Coronary artery (tissue), 2 donors: ENCODE data around the gene PPBP.

ENCODE experiments used
- DNase-seq: peaks from one replicate; pipeline ENCODE4 v3.0.0-alpha.2; 2017; ENCODE audit warnings: low spot score
- H3K27ac ChIP-seq, 2 donors: fragments of 200-600 bp; sonication (generic); one replicate each; pipeline ENCODE4 v1.5.1; 2016 to 2019
- H3K4me3 ChIP-seq: fragments of 200-600 bp; sonication (generic); 2 replicates; pipeline ENCODE4 v1.5.1; 2016; ENCODE audit warnings: mild to moderate bottlenecking, moderate library complexity
- TF ChIP-seq, protein P1 (sequence below): fragments of 200-600 bp; sonication (generic); IDR thresholded peaks from one replicate; pipeline ENCODE4 v1.5.1; 2019; ENCODE audit warnings: antibody characterized with exemption

PPBP gene

GRCh38 chr4:74023709-74024108, 35.7 kb upstream of the PPBP start:
- H3K27ac ChIP-seq, result no peak overlapping the region
- TF ChIP-seq, protein P1, sequence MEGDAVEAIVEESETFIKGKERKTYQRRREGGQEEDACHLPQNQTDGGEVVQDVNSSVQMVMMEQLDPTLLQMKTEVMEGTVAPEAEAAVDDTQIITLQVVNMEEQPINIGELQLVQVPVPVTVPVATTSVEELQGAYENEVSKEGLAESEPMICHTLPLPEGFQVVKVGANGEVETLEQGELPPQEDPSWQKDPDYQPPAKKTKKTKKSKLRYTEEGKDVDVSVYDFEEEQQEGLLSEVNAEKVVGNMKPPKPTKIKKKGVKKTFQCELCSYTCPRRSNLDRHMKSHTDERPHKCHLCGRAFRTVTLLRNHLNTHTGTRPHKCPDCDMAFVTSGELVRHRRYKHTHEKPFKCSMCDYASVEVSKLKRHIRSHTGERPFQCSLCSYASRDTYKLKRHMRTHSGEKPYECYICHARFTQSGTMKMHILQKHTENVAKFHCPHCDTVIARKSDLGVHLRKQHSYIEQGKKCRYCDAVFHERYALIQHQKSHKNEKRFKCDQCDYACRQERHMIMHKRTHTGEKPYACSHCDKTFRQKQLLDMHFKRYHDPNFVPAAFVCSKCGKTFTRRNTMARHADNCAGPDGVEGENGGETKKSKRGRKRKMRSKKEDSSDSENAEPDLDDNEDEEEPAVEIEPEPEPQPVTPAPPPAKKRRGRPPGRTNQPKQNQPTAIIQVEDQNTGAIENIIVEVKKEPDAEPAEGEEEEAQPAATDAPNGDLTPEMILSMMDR, result no peak
- H3K4me3 ChIP-seq, result no peak overlapping the region
- DNase-seq, result no peak

DNA sequence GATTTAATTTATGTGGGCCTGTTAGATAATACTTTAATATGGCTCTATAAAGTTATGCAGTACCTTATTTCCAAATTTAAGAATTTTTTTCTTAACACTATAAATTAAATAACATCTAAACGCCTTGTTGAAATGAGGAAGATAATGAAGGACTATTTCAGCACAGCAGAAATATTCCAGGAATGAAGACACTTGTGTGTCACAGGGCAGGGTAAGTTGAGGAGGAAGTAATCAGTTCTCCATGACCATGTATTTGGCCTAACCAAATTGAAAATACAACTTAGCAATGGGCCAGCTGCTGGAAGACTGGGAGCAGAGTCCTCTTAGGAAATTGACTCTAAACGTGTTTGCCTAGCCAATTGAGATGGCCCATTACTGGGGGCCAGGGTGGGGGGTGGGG, 33.6 kb upstream of the PPBP start:
- TF ChIP-seq, protein P1, result no peak

DNA sequence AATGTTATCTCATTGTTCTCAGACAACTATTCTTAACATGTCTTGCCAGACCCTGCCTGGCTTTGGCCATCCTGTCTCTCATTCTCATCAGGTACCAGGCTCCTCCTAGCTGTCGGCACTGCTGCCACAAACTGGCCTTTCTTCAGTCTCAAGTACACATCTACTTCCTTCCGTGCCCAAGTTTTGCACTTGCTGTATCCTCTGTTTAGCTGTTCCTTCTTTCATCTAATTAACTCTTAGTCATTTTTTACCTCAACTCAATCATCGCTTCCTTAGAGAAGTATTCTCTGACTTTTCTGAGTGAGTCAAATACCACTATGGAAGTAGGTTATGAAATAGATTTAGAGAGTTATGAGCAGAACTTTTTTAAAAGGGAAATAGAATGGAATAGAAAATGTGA, 30.8 kb upstream of the PPBP start:
- Histone ChIP-seq H3K27ac (no peak overlapping the region), H3K4me3 (no peak overlapping the region)
- DNase-seq, result no peak
- TF ChIP-seq, protein P1, result no peak

More for the DNA sequence above, 33.6 kb upstream of the PPBP start:
- H3K27ac ChIP-seq, result no peak overlapping the region
- H3K4me3 ChIP-seq, result no peak overlapping the region
- no peak for DNase-seq

DNA sequence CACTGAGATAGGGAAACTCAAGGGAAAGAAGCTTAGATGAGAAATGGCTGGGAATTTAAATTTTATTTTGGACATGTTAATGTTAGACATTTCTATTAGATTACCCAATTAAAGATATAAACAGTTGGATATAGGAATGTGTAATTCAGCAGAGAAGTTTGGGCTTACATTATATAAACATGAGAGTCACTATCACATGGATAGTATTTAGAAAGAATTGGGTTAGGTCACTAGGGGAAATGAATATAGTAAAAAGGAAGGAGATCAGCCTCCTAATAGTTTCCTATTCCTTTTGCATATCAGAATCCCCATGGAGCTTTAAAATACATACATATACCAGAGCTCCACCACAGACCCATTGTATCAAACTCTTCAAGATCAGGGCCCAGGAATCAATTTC, 30.1 kb upstream of the PPBP start:
- H3K27ac ChIP-seq, result no peak overlapping the region
- no peak for DNase-seq
- TF ChIP-seq, protein P1, result no peak
- H3K4me3 ChIP-seq, result no peak overlapping the region

- no peak for DNase-seq
- H3K27ac ChIP-seq, result no peak overlapping the region
- TF ChIP-seq, protein P1, result no peak
- H3K4me3 ChIP-seq, result no peak overlapping the region
These were observed 28.1 kb upstream of the PPBP start for GRCh38 chr4:74016068-74016467.

- no peak overlapping the region for H3K4me3 ChIP-seq
- TF ChIP-seq, protein P1, result no peak
These were observed 27.3 kb upstream of the PPBP start for GRCh38 chr4:74015126-74015780.

GRCh38 chr4:74014332-74014731, 26.3 kb upstream of the PPBP start:
- H3K27ac ChIP-seq, result no peak overlapping the region
- H3K4me3 ChIP-seq, result no peak overlapping the region
- no peak for DNase-seq
- TF ChIP-seq, protein P1, result no peak

More at GRCh38 chr4:74015126-74015780, 27.3 kb upstream of the PPBP start:
- no peak overlapping the region for H3K27ac ChIP-seq
- DNase-seq, result no peak
